Right atrium auricular region (tissue), 2 donors: ENCODE data around the gene PLG. TPM values are rescaled to one million over a fixed set of nuclear protein-coding genes. Genes with fewer than 3 reads are reported as not detected.
"Not testable (repeated sequence)": the region's sequence is repeated elsewhere in the genome, so short reads cannot be mapped to it uniquely, and the experiment has no call there.

Experiments
- DNase-seq: peaks from one replicate; pipeline ENCODE4 v3.0.0-alpha.2; 2019; ENCODE audit warnings: low spot score
- H3K27ac ChIP-seq, 2 donors: fragments of 200-600 bp; sonication (generic); 1 replicate in 1 of 2; 2 replicates in 1 of 2; pipeline ENCODE4 v1.5.1; 2016 to 2019
- H3K27me3 ChIP-seq, 2 donors: fragments of 200-600 bp; sonication (generic); one replicate each; pipeline versions ENCODE4 v1.5.1 to v1.6.0; 2017 to 2019
- H3K36me3 ChIP-seq: fragments of 200-600 bp; sonication (generic); one replicate; pipeline ENCODE4 v1.5.1; 2016
- H3K4me1 ChIP-seq, 2 donors: fragments of 200-600 bp; sonication (generic); one replicate each; pipeline versions ENCODE4 v1.5.1 to v1.6.0; 2017 to 2019
- H3K4me3 ChIP-seq, 2 donors: fragments of 200-600 bp; sonication (generic); 1 replicate in 1 of 2; 2 replicates in 1 of 2; pipeline ENCODE4 v1.5.1; 2017 to 2019; ENCODE audit warnings: mild to moderate bottlenecking in 1 of 2, moderate library complexity in 1 of 2
- H3K9me3 ChIP-seq, 2 donors: fragments of 200-600 bp; sonication (generic); one replicate each; pipeline ENCODE4 v1.5.1; 2019
- CTCF ChIP-seq, 2 donors: fragments of 200-600 bp; sonication (generic); IDR thresholded peaks; one replicate each; pipeline ENCODE4 v1.5.1; 2019; ENCODE audit warnings: antibody characterized with exemption in 2 of 2
- total RNA-seq, 2 donors: library from RNA; depleted of rRNA; stranded (reverse); fragments of >200 nt; gene quantifications; one replicate each; pipeline ENCODE4 v1.1.0, GENCODE V29; 2016

The PLG gene
- total RNA-seq, 2 donors from 2014 or later = not detected

- Histone ChIP-seq H3K4me3 (no peak overlapping the region), H3K36me3 (no peaks in the 10 kb centered on the region), H3K27ac (no peak overlapping the region), H3K4me1 (no peaks in the 10 kb centered on the region), H3K27me3 (no peaks in the 10 kb centered on the region), H3K9me3 (no peaks in the 10 kb centered on the region)
- TF ChIP-seq CTCF (IDR thresholded peaks at IDR 0.05) = no peak
- DNase-seq = no peak
These were observed 16.1 kb upstream of the PLG start for GRCh38 chr6:160685762-160686450.

GRCh38 chr6:160690458-160690857, 11.6 kb upstream of the PLG start:
- no peak for TF ChIP-seq CTCF (IDR thresholded peaks at IDR 0.05)
- Histone ChIP-seq H3K4me3 (no peak overlapping the region), H3K36me3 (no peaks in the 10 kb centered on the region), H3K9me3 (no peaks in the 10 kb centered on the region), H3K27ac (no peak overlapping the region), H3K4me1 (no peaks in the 10 kb centered on the region), H3K27me3 (no peaks in the 10 kb centered on the region)
- DNase-seq = no peak

- Histone ChIP-seq H3K4me3 (no peak overlapping the region), H3K4me1 (no peaks in the 10 kb centered on the region), H3K9me3 (no peaks in the 10 kb centered on the region), H3K36me3 (no peaks in the 10 kb centered on the region), H3K27me3 (no peaks in the 10 kb centered on the region), H3K27ac (no peak overlapping the region)
- TF ChIP-seq CTCF (IDR thresholded peaks at IDR 0.05) = no peak
- no peak for DNase-seq
These were observed 10.4 kb upstream of the PLG start for GRCh38 chr6:160691617-160692016.

GRCh38 chr6:160692369-160692959, 9.6 kb upstream of the PLG start:
- no peak overlapping the region for H3K27ac ChIP-seq
- H3K36me3 ChIP-seq = no peaks in the 10 kb centered on the region
- no peak for TF ChIP-seq CTCF (IDR thresholded peaks at IDR 0.05)
- H3K4me3 ChIP-seq = no peak overlapping the region
- H3K27me3 ChIP-seq = no peaks in the 10 kb centered on the region
- DNase-seq = no peak
- H3K4me1 ChIP-seq = no peaks in the 10 kb centered on the region
- no peaks in the 10 kb centered on the region for H3K9me3 ChIP-seq

- DNase-seq, H3K4me1 ChIP-seq, H3K9me3 ChIP-seq, H3K27me3 ChIP-seq, H3K36me3 ChIP-seq, H3K27ac ChIP-seq, H3K4me3 ChIP-seq: not testable (repeated sequence)
These were observed 7.0 kb upstream of the PLG start for GRCh38 chr6:160695025-160695424.

GRCh38 chr6:160695622-160696021, 6.4 kb upstream of the PLG start:
- not testable (repeated sequence) for H3K4me3 ChIP-seq, H3K36me3 ChIP-seq, H3K9me3 ChIP-seq, DNase-seq, H3K27ac ChIP-seq, H3K4me1 ChIP-seq, H3K27me3 ChIP-seq

- not testable (repeated sequence) for H3K4me3 ChIP-seq, DNase-seq, H3K27ac ChIP-seq, H3K4me1 ChIP-seq, H3K27me3 ChIP-seq, H3K9me3 ChIP-seq, H3K36me3 ChIP-seq
These were observed 5.2 kb upstream of the PLG start for GRCh38 chr6:160696884-160697283.
